ENCODE results near the gene MAPRE3.
A peak's percentile ranks its signal among the peaks of the same experiment; 100 is the strongest.
"Not testable (repeated sequence)": the region's sequence is repeated elsewhere in the genome, so short reads cannot be mapped to it uniquely, and the experiment has no call there.

MAPRE3 gene

DNA sequence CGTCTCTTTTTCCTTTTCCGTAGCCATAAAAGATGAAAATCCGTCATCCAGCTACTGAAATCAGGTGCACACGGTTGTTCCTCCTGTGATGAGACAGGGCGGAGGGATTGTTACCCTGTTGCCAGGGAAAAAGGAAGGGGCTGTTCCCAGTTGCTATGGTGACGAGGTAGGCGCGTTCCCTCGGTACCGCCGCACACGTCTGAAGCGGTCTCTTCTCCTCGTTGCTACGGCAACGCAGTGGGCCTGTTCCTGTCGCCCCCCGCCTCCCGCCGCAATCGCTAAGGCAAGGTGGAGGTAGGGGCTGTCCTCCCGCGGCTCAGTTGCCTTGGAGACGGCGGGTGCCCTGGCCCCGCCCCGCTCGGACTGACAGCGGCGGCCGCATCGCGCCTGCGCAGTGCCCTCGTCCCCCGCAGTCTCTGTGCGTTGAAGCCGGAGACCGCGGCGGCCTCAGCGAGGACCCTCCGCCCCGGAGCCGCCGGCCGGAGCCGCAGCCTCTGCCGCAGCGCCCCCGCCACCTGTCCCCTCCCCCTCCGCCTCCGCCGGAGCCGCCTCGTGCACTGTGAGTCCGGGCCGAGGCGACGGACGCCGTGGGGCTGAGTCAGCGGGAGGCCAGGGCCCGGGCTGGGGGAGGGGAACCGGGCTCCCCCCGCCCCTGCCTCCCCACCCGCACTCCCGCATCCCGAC lies at the start of gene MAPRE3:
Gene MAPRE3, plus strand, starts transcription at position 394 of the 684 bp plus-strand sequence. CDS start 51,582 bp downstream, outside the sequence.
- DNase-seq (ENCODE audit: low read depth in 2 of 2, low spot score in 1 of 2), result peak; percentile 35 to 53

DNA sequence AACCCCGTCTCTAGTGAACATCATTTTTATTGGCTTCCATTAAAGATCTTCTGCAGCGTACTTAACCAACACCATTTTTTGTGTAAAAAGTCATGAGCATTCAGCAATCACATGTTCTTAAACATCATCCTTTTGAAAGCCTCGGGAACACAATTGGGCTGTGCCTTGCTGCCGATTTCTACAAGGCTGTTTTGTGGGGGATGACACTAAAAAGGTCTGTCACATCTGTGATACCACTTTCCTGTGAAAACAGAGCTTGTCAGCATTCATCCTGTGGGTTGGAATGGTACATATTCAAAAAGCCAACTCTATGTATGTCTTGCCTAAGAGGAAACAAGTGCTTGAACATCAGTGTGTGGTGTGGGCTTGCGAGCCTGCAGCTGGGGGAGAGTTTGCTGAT lies 49.1 kb upstream of the MAPRE3 start:
- no peak for DNase-seq (ENCODE audit: low read depth in 2 of 2, low spot score in 1 of 2)

DNA sequence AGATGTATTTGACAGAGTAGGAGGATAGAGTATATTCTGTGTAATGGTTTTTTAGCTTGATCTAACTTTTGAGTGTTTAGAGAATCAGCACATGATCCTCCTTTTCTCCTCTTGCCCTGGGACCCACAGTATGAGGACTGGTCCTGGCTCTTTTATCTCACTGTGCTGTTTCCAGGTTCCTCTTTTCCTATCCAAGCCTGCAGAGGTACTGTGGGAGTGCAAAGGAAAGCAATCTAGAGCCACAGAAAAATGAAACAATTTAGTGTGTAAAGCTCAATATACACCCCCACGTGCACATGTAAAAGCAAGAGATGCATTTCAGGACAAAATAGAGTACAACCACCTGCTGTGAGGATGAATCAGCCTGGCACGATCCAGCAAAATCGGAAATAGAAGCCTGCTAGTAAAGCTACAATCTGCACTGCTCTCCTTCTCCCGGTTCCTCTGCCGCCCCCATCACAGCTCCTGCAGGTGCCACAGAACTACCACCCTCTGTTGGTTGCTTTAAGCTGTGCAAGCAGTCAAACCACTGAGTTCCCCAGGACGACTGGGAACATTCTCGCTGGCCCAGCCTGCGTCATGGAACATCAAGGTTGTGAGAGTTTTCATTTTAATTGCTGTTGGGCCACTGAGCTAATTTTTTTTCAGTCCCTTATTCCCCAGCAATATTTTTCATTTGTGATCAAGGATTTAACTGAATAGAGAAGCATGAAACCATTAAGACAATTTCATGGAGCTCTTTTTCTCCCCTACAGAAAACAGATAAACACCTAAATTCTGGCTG lies 47.8 kb upstream of the MAPRE3 start:
- peak in 1 of 2 donors; percentile 7 for DNase-seq (ENCODE audit: low read depth in 2 of 2, low spot score in 1 of 2)

DNA sequence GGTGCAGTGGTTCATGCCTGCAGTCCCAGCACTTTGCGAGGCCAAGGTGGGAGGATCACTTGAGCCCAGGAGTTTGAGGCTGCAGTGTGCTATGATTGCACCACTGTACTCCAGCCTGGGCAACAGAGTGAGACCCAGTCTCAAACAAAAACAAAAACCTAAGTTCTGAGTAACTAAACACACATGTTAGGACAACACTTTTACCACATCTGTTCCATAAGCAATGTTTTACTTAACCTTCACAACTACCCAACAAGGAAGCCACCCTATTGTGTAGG lies 47.3 kb upstream of the MAPRE3 start:
- not testable (repeated sequence) for DNase-seq (ENCODE audit: low read depth in 2 of 2, low spot score in 1 of 2)

DNA sequence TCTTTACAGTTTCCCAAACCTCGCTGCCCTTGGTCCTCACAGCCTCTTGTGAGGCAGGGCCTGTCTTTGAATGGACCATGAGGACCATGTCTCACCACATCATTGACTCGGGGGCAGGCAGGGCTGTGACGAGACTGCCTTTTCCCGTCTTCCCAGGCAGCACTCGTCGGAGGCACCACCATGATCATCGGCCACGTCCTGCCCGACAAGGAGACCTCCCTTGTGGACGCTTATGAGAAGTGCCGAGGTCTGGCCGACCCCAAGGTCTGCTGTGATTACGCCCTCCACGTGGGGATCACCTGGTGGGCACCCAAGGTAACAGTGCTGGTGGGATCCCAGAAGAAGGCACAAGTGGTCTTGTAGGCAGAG lies 45.7 kb upstream of the MAPRE3 start:
- DNase-seq (ENCODE audit: low read depth in 2 of 2, low spot score in 1 of 2), result no peak

DNA sequence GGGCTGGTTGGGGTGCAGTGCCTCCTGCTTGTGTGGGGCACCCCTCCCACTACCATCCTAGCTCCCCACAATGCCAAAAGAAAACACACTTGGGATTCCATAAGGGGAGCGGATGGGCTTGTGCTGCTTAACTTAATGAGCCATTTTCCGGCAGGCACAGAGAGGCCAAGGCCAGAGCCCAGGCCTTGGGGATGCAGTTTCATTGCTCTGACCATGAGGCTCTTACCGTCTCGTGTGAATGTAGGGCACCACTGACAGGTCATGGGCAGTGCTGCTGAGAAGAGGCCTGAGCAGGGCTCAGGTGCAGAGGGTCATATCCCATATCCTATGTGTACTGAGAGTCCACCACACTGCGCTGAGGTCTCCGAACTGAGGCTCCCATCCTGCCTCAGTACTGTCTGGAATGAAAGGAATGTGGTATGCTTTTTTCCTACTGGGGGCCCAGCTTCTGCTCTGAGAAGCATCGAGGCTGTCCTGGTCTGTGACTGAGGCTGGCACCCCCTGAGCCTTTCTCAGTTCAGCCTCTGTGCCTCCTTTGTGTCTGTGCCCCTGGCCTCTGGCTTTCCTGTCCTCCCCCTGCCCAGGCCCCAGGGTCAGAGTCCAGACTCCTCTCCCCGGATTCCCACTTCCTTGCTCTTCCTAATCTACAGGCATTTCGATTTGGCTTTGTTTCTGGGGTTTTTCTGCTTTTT lies 45.2 kb upstream of the MAPRE3 start:
- no peak for DNase-seq (ENCODE audit: low read depth in 2 of 2, low spot score in 1 of 2)

DNA sequence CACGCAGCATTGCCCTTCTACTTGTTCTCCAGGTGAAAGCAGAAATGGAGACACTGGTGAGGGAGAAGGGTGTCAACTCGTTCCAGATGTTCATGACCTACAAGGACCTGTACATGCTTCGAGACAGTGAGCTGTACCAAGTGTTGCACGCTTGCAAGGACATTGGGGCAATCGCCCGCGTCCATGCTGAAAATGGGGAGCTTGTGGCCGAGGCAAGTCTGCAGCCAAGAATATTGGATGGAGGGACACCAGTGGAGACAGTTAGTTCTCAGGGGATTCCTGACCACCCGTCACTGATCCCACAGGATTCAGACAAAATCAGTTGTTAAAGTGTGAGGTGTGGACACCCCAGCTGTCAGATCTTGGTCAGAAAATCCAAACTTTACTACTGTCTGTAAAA lies 43.2 kb upstream of the MAPRE3 start:
- DNase-seq (ENCODE audit: low read depth in 2 of 2, low spot score in 1 of 2), result no peak

DNA sequence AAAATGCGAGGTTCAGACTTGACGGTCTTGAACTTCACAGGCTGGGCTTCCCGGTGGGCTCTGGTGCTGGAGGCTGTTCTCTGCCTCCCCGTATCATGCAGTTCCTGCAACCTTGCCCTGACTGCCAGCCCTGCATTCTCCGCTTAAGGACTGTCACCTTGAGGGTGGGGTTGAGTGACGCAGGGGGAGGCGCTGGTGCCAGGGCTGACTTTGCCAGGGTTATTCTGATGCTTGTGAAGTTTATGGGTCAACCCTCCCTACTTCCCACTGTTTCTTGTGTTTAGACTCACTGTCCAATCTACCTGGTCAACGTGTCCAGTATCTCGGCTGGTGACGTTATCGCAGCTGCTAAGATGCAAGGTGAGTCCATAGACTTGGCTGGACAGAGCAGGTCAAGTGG lies 37.5 kb upstream of the MAPRE3 start:
- no peak for DNase-seq (ENCODE audit: low read depth in 2 of 2, low spot score in 1 of 2)

DNA sequence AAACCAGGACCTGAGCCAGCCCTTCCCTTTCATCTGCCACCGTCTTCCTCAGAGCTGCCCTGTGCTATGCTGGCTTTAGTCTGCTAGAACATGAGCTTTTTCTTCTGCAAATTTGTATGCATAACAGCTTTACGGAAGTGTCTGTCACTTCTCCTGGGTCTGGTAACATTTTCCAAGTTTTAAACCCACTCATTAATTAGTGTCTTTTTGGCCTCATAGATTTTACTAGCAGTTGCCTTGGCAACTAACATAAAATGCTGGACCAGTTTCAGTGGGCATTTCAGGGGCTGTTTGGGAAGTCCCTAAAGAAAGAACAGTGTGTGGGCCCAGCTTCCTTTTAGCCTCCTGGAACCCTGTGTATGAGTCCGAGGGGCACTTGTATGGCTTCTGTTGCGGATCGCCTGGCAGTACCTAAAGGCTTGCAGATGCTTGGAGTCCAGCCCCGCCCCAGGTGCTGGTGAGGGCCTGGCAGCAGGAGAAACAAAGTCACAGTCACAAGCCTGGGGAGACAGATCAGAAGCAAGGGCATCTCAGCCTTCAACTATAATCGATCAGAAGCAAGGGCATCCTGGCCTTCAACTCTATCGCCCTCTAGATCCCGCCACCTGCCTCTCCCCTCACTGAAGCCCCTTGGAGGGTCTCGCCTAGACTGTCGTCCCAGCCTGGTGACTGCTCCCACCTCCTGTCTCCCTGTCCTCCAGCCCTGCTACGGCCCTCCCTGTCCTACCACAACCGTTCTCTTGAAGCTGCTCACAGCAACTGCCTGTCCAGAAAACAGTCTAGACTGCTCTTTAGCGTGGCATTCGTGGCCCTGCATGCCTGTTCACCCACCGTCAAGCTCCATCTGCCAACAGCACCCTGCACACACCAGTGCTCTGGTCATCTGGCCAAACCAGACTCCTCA lies 36.8 kb upstream of the MAPRE3 start:
- no peak for DNase-seq (ENCODE audit: low read depth in 2 of 2, low spot score in 1 of 2)

DNA sequence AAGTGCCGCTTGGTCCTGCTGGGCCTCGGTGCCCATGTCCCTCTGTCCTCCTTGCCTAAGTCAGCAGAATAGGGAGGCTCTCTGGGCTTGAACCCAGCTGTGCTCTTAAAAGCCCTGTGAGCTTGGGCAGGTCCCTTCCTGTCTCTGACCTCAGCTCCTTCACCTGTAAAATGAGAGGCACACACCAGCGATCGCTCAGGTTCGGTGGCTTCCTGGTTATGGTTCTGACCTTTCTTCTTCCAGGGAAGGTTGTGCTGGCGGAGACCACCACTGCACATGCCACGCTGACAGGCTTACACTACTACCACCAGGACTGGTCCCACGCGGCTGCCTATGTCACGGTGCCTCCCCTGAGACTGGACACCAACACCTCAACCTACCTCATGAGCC lies 36.1 kb upstream of the MAPRE3 start:
- no peak for DNase-seq (ENCODE audit: low read depth in 2 of 2, low spot score in 1 of 2)

DNA sequence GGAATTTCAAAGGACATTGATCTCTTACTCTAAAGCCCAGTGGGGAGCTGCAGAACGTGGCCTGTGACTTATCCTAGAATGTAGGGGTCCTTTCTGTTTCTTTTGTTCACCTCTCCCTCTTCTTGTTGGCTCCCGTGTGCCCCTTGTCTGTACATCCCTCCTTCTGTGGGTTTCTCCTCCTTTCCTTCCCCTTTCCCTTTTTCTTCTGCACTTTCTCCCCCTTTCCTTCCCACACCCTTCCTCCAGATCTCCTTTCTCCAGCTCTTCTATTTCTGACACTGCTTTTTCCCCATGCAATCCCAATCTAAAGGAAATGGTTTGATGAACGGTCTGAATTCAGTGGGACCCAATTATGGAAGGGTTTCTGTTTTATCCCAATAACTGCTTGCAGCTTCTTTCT lies 35.5 kb upstream of the MAPRE3 start:
- no peak for DNase-seq (ENCODE audit: low read depth in 2 of 2, low spot score in 1 of 2)

DNA sequence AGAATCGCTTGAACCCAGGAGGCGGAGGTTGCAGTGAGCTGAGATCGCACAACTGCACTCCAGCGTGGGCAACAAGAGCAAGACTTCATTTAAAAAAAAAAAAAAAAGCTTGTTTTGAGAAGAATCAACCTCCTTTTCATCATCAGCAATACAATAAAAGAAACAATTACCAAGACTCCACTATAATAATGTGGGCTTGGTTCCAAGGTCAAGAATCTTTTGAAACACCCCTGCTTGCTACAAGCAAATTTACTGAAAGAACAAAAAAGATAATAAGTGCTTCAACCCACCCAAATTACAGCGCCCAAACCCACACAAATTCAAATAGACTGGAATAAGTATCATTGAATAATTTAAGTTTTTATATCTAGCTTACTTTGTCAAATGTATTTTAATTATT lies 33.6 kb upstream of the MAPRE3 start:
- no peak for DNase-seq (ENCODE audit: low read depth in 2 of 2, low spot score in 1 of 2)

DNA sequence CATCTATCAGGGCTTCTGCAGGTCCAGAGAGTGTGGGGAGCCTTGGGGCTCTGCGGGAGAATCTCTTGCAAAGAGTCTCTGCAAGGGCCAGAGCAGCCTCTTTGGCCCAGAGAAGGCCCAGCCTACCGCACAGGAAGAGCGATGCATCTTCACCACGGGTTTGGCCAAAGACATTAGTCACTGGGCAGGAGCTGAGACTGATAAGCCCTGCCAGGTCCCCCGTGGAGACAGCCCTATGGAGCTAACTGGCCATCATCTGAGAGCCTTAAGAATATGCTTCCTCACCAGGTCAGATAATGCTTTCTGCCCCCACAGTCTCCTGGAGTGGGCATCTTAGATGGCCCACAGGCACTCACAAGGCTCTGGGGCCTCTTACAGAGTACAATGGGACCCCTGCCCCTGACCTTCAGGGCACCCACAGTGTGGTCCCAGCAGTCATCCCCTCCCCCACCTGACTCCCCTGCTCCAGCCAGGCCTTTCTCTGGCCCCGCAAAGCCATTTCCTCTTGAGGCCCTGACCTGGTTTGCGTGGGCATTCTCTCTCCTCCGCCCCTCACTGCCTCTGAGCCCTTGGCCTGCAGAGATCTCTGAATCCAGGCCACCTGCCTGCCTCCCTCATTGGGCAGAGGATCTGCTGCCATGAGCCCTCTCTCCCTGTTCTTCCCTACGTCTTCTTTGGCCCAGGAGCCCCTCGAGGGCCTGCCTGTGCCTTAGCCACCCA lies 31.9 kb upstream of the MAPRE3 start:
- no peak for DNase-seq (ENCODE audit: low read depth in 2 of 2, low spot score in 1 of 2)

DNA sequence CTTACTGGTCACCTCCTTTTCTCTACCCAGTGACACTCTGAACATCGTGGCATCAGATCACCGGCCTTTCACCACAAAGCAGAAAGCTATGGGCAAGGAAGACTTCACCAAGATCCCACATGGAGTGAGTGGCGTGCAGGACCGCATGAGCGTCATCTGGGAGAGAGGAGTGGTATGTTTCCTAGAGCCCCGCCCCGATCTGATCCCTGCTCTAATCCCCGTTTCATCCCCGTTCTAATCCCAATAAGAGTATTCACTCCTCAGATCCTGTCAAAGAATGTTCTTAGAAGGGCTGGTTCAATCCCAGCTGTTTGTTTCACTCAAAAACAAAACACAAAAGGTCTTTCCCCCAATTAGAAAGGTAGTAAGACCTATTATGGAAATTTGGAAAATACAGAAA lies 30.4 kb upstream of the MAPRE3 start:
- DNase-seq (ENCODE audit: low read depth in 2 of 2, low spot score in 1 of 2), result no peak

DNA sequence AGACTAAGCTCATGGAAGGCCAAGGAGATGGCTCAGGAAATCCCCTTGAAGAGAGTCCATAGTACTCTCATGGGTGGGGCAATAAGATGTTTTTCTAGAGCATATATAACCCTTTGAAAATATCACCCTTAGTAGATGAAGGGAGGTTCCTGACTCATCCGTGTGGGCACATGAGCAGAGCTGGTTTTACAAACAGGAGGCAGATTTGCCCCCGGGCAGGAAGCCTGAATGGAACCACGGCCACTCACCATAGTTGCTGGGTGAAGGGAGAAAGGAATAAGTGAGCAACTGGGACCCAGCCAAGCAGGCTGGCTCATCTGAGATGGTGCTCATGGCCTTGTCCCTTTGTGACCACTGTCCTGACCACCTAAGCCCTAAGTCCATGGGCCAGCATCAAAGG lies 29.0 kb upstream of the MAPRE3 start:
- no peak for DNase-seq (ENCODE audit: low read depth in 2 of 2, low spot score in 1 of 2)

DNA sequence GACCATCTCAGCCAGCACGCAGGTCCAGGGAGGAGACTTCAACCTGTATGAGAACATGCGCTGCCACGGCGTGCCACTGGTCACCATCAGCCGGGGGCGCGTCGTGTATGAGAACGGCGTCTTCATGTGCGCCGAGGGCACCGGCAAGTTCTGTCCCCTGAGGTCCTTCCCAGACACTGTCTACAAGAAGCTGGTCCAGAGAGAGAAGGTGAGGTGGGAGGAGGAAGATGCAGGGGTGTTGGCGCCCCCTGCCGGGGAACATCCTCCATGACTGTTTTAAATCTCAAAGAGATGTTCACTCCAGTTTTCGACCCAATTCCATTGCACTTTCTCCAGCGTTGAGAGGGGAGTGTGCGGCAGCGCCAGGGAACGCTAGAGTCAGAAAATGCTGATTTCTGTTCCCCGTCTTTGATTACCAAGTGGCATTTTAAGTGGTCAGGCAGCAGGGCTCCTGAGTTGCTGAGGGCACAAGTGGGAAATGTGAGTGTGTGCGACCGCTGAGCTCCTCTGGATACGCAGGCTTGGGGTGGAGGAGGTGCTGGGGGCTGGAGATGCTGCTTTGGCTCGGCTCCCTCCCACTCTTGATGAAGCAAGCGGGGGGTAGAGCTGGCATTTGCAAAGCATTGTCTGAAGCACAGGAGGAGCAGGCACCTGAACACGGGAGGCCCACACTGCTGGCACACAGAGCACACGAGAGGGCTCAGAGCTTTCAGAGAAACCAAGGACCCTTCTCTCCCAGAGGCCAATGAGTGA lies 27.7 kb upstream of the MAPRE3 start:
- peak in 1 of 2 donors; percentile 32 for DNase-seq (ENCODE audit: low read depth in 2 of 2, low spot score in 1 of 2)

DNA sequence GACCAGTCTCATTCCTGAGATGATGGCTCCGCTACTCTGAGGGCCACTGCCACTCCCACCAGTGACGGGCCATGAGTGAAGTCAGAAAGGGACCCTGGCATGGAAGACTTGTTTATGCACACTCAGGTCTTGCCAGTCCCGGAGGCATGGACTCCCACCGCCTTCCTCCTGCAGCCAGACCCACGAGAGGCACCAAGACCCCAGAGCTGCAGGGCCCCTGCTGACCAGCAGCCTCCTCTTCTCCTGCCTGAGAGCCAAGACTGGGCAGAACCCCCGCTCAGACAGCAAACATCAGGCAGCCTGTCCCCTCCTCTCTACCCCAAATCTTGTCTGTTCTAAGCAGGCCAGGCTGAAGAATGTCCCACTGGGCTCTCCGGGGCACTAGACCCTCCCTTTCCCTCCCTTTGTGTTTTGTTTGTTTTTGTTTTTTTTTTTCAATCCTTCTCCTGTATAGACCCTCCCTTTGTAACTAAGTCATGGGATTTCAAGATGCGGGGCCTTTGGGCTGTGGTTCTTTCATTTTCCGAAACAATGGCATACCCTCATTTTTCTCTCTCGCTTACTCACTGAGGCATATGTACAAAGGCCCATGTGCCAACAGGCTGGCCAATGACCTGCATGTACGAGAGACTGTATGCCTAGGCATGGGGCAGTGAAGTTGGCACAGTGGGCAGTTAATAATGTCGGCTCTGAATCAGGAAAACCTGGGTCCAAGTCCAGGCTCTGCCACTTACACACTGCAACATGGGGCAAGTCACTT lies 24.3 kb upstream of the MAPRE3 start:
- no peak for DNase-seq (ENCODE audit: low read depth in 2 of 2, low spot score in 1 of 2)

DNA sequence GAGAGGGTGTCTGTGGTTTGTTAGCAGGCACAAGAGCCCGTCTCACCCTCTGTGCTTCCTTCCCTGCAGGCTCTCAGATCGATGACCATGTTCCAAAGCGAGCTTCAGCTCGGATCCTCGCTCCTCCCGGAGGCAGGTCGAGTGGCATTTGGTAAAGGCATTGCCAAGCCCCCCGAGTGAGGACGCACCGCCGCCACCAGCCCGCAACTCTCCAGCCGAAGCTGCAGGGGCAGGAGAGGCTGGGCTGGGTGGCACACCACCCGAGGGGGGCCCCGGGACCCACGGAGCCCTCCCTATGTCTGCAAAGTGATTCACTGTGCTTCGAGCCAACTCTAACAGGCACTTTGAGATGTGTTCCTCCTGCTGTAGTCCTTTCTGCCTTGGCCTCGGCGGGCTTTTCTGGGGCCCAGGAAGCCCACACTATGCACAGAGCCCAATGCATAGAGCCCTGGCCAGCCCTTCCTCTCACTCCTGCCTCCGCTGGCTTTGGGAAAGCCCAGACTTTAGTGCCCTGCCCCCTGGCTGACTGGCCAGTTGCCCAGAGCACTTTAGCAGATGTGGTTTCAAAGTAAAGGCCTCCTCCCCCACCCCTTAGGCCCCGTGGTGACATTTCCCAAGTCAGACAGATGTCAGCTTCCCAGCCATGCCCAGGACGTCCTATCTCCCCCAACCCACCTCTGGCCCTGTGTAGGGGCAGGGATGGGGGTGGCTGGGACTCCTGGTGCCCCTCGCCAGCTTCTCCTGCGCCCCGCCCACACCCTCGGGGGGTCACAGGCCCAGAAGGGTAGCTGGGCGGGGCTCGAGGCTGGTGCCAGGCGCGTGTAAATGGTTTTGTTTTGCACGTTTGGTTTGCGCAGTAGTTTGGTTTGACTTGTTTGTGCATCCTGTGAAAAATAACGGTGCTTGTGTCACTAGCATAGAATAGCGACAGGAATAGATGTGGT lies 23.3 kb upstream of the MAPRE3 start:
- no peak for DNase-seq (ENCODE audit: low read depth in 2 of 2, low spot score in 1 of 2)
